ENCODE data around the gene XPNPEP1. TPM values are rescaled to one million over a fixed set of nuclear protein-coding genes. Genes with fewer than 3 reads are reported as not detected.

Gene XPNPEP1
- 202 TPM for total RNA-seq (ENCODE audit: unreplicated experiment)
- long read RNA-seq, transcript XPNPEP1-218 (21 exons, 2,539 nt): major isoform, 117 of 171 reads
- long read RNA-seq, partial matches to known transcripts: 10 of 171 reads
- long read RNA-seq, other reads (novel, unspliced or antisense): 39 of 171 reads

GRCh38 chr10:109922976-109923921 lies at the start of gene XPNPEP1:
XPNPEP1 (minus strand) TSS chr10:109923511; CDS start chr10:109923433, 78 bp downstream.
- no peak for TF ChIP-seq CTCF (IDR thresholded peaks at IDR 0.05; ENCODE audit: unreplicated experiment)
- peaks cover 7% of the 10 kb centered on the region for H3K27me3 Mint-ChIP-seq (ENCODE audit: unreplicated experiment)
- peak within 1 kb of the TSS; percentile 93 for H3K27ac Mint-ChIP-seq (ENCODE audit: unreplicated experiment)
- DNase-seq (ENCODE audit: low spot score): peak; percentile 84
- H3K4me3 Mint-ChIP-seq (ENCODE audit: unreplicated experiment): peak within 1 kb of the TSS; percentile 94
- peaks cover 28% of the 10 kb centered on the region for H3K36me3 Mint-ChIP-seq (ENCODE audit: low read depth, unreplicated experiment)
- no peaks in the 10 kb centered on the region for H3K9me3 Mint-ChIP-seq (ENCODE audit: unreplicated experiment)
- H3K4me1 Mint-ChIP-seq (ENCODE audit: unreplicated experiment): peaks cover 34% of the 10 kb centered on the region

- Mint-ChIP-seq H3K4me3 (ENCODE audit: unreplicated experiment) (no peak overlapping the region), H3K4me1 (ENCODE audit: unreplicated experiment) (peaks cover 23% of the 10 kb centered on the region), H3K36me3 (ENCODE audit: low read depth, unreplicated experiment) (no peaks in the 10 kb centered on the region), H3K27ac (ENCODE audit: unreplicated experiment) (no peak overlapping the region), H3K9me3 (ENCODE audit: unreplicated experiment) (no peaks in the 10 kb centered on the region), H3K27me3 (ENCODE audit: unreplicated experiment) (no peaks in the 10 kb centered on the region)
- DNase-seq (ENCODE audit: low spot score): no peak
- TF ChIP-seq CTCF (IDR thresholded peaks at IDR 0.05; ENCODE audit: unreplicated experiment): no peak
Observed at GRCh38 chr10:109972372-109973001, 49.2 kb upstream of the XPNPEP1 start.

- no peak overlapping the region for H3K4me3 Mint-ChIP-seq (ENCODE audit: unreplicated experiment)
- no peak for TF ChIP-seq CTCF (IDR thresholded peaks at IDR 0.05; ENCODE audit: unreplicated experiment)
- no peak for DNase-seq (ENCODE audit: low spot score)
- no peaks in the 10 kb centered on the region for H3K27me3 Mint-ChIP-seq (ENCODE audit: unreplicated experiment)
- no peaks in the 10 kb centered on the region for H3K9me3 Mint-ChIP-seq (ENCODE audit: unreplicated experiment)
- H3K27ac Mint-ChIP-seq (ENCODE audit: unreplicated experiment): no peak overlapping the region
- peaks cover 28% of the 10 kb centered on the region for H3K4me1 Mint-ChIP-seq (ENCODE audit: unreplicated experiment)
- no peaks in the 10 kb centered on the region for H3K36me3 Mint-ChIP-seq (ENCODE audit: low read depth, unreplicated experiment)
Observed at GRCh38 chr10:109971634-109972033, 48.3 kb upstream of the XPNPEP1 start.

GRCh38 chr10:109969760-109970346 lies 46.5 kb upstream of the XPNPEP1 start:
- no peak for DNase-seq (ENCODE audit: low spot score)
- H3K27me3 Mint-ChIP-seq (ENCODE audit: unreplicated experiment): no peaks in the 10 kb centered on the region
- H3K36me3 Mint-ChIP-seq (ENCODE audit: low read depth, unreplicated experiment): no peaks in the 10 kb centered on the region
- H3K27ac Mint-ChIP-seq (ENCODE audit: unreplicated experiment): no peak overlapping the region
- peaks cover 34% of the 10 kb centered on the region for H3K4me1 Mint-ChIP-seq (ENCODE audit: unreplicated experiment)
- H3K4me3 Mint-ChIP-seq (ENCODE audit: unreplicated experiment): no peak overlapping the region
- no peaks in the 10 kb centered on the region for H3K9me3 Mint-ChIP-seq (ENCODE audit: unreplicated experiment)
- no peak for TF ChIP-seq CTCF (IDR thresholded peaks at IDR 0.05; ENCODE audit: unreplicated experiment)

Measured in endothelial cell (in vitro differentiated cells).